ENCODE results near the gene SEMA4G.

GRCh38 chr10:100942229-100942628 is 27.1 kb upstream of the SEMA4G start:
- TF ChIP-seq CTCF (IDR thresholded peaks at IDR 0.05): no peak
- TF ChIP-seq ZFX (IDR thresholded peaks at IDR 0.05; ENCODE audit: borderline replicate concordance): no peak

Data from 22Rv1 (cell line).